Coronary artery (tissue), 2 donors: ENCODE measurements around the gene ACIN1.

Source experiments
- DNase-seq: peaks from one replicate; pipeline ENCODE4 v3.0.0-alpha.2; 2017; ENCODE audit warnings: low spot score
- H3K27ac ChIP-seq, 2 donors: fragments of 200-600 bp; sonication (generic); one replicate each; pipeline ENCODE4 v1.5.1; 2016 to 2019
- H3K4me3 ChIP-seq: fragments of 200-600 bp; sonication (generic); 2 replicates; pipeline ENCODE4 v1.5.1; 2016; ENCODE audit warnings: mild to moderate bottlenecking, moderate library complexity
- CTCF ChIP-seq: fragments of 200-600 bp; sonication (generic); IDR thresholded peaks from one replicate; pipeline ENCODE4 v1.5.1; 2019; ENCODE audit warnings: antibody characterized with exemption

ACIN1 gene

GRCh38 chr14:23124337-23124954 is 29.5 kb upstream of the ACIN1 start:
- no peak overlapping the region for H3K4me3 ChIP-seq
- no peak for DNase-seq
- peak overlapping the region in 1 of 2 donors; percentile 26 for H3K27ac ChIP-seq
- TF ChIP-seq CTCF = no peak

DNA sequence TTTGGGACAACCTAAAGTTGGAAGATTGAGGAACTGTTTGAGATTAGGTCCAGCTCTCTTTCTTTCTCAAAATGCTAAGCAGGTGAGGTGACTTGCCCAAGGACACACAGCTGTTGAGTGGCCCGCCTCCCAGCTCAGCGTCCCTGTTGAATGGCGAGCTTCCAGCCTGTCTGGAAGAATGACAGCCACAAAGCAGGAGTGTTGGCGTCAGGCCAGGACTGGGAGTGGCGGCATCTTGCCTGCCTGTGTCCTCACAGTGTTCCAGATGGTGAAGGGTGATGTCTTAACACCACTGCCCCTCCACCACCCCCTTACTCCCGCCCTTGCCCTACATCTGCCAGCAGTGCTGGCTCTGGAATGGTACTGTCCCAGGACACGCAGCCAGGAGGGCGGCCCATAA is 28.5 kb upstream of the ACIN1 start:
- no peak overlapping the region for H3K4me3 ChIP-seq
- no peak overlapping the region for H3K27ac ChIP-seq
- TF ChIP-seq CTCF = no peak
- no peak for DNase-seq

- Histone ChIP-seq H3K27ac (no peak overlapping the region), H3K4me3 (no peak overlapping the region)
- no peak for TF ChIP-seq CTCF
- DNase-seq = no peak
These were observed 27.1 kb upstream of the ACIN1 start for GRCh38 chr14:23122086-23122485.

DNA sequence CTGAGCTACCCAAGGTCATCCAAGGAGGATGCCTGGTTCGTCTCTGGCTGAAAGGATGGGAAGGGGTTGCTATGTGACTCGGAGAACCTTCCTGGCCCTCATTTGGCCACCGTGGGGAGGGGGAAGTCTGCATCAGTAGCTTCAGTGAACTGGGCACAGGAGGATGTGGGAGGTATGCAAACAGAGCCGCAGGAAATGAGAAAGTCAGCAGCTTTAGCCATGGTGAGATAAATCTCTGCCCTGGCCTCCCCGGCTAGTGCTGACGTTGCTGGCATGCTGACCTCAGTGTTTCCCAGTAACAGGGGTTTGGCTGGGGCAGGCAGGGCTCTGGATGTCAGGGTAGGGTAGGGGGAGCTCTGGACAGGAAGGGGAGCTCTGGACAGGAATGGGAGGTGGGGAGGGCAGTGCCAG is 26.4 kb upstream of the ACIN1 start:
- no peak for DNase-seq
- H3K4me3 ChIP-seq = no peak overlapping the region
- H3K27ac ChIP-seq = peak overlapping the region; percentile 27 to 38
- TF ChIP-seq CTCF = no peak

- Histone ChIP-seq H3K27ac (peak overlapping the region in 1 of 2 donors; percentile 38), H3K4me3 (no peak overlapping the region)
- TF ChIP-seq CTCF = peak; percentile 99
- peak; percentile 92 for DNase-seq
These were observed 25.8 kb upstream of the ACIN1 start for GRCh38 chr14:23120541-23121251.

DNA sequence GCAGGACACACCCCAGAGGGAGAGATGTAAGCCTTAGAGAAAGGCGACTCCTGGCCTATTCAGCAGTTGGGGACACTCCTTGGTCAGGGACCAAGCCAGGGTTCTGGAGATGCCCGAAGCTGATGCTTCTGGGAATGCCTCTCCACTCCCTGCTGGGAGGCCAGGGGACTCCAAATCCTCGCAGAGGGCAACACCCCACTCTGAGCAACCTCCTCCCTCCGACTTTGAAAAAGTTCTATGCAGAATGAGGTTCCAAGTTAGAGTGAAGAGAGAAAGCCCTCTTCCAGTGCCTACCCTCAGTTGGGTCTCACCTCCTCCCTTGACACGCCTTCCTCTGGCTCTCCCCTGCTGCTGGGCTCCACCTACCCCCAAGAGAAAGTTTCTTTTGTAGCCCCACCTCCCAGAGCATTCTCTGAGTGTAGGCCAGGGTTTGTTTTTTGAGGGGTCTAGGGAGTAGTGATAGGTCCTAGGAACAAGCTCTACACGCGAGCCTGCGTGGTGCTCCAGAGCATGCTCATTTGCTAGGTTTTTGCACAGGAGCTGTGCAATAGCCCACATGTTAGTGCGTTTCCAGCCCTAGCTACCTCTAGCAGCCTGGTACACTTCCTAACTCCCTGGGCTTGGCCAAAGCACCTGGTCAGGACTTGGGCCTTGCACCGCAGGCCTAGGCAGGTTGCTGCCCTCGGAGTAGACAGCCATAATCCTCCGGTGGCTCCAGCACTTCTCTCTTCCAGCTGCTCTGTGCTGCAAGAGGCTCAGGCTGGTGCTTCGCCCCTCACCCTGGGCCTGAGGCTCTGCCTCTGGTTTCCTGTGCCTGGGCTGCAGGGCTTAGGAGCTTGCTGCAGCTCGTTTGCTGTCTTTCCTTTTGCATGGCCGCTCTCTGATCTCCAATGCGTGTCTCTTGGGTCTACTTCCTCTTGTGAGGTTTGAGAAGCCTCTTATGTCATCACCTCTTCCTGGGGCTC is 24.7 kb upstream of the ACIN1 start:
- no peak overlapping the region for H3K27ac ChIP-seq
- no peak for TF ChIP-seq CTCF
- H3K4me3 ChIP-seq = no peak overlapping the region
- no peak for DNase-seq
